K562 (cell line): ENCODE measurements around the gene NFXL1. TPM values are rescaled to one million over a fixed set of nuclear protein-coding genes. Genes with fewer than 3 reads are reported as not detected.

ENCODE experiments used
- CTBP1 ChIP-seq: fragments of 450-650 bp; IDR thresholded peaks from 2 replicates; pipeline ENCODE4 v1.6.1; 2016; ENCODE audit warnings: borderline replicate concordance
- EGR1 ChIP-seq: fragments of 450-650 bp; conservative IDR thresholded peaks from 2 replicates; pipeline ENCODE4 v1.6.1; 2017; ENCODE audit warnings: mild to moderate bottlenecking
- HNRNPL ChIP-seq: fragments of 200-400 bp; formaldehyde crosslinking; IDR thresholded peaks from 2 replicates; pipeline ENCODE4 v1.6.1; 2017; ENCODE audit warnings: low read depth, mild to moderate bottlenecking, low read length
- L3MBTL2 ChIP-seq: fragments of 450-650 bp; IDR thresholded peaks from 2 replicates; pipeline ENCODE4 v1.6.1; 2016; ENCODE audit warnings: mild to moderate bottlenecking, moderate library complexity
- NFIC ChIP-seq: fragments of 450-650 bp; IDR thresholded peaks from 2 replicates; pipeline ENCODE4 v1.6.1; 2017; ENCODE audit warnings: mild to moderate bottlenecking, inconsistent platforms
- RUNX1 ChIP-seq: sonication (generic); IDR thresholded peaks from 2 replicates; pipeline ENCODE4 v1.6.1; 2016; ENCODE audit warnings: antibody characterized with exemption, low read depth
- TFAM ChIP-seq: fragments of 250-450 bp; sonication (Bioruptor Pico); conservative IDR thresholded peaks from 2 replicates; pipeline ENCODE4 v1.5.0; 2021; ENCODE audit warnings: mild to moderate bottlenecking, moderate library complexity
- YY1 ChIP-seq, 3 experiments: IDR thresholded peaks; 2 replicates each; pipeline ENCODE4 v1.6.1; 2011; ENCODE audit warnings: low read length in 2 of 3, mild to moderate bottlenecking in 2 of 3, moderate library complexity in 2 of 3, borderline replicate concordance in 1 of 3, control low read depth in 1 of 3, low read depth in 1 of 3; ENCODE audit not compliant: insufficient read depth in 3 of 3, insufficient replicate concordance in 2 of 3, control insufficient read depth in 1 of 3, insufficient read length in 1 of 3; ENCODE audit errors: extremely low read depth in 1 of 3
- ZFX ChIP-seq: sonication (generic); formaldehyde crosslinking; IDR thresholded peaks from 2 replicates; pipeline ENCODE4 v1.8.0; 2022; ENCODE audit warnings: mild to moderate bottlenecking, missing genetic modification reagents, moderate library complexity
- polyA plus RNA-seq, 8 experiments: library from polyadenylated mRNA; depleted of rRNA in 4 of 8; stranded (reverse) in 5 of 8; unstranded in 3 of 8; fragments of >200 nt; fragmentation: Nextera tagmentation in 2 of 8; fragmentation: Illumina TruSeq in 1 of 8; extraction: Ambion mirVana in 2 of 8; extraction: Trizol in 1 of 8; gene quantifications; 2 replicates each; pipeline versions ENCODE4 v1.2.1 to v1.2.3, GENCODE V29; 2011 to 2014; ENCODE audit warnings: inconsistent platforms in 1 of 8, missing spikeins in 1 of 8
- total RNA-seq, 7 experiments: library from RNA; depleted of rRNA in 6 of 7; stranded (reverse); fragments of >200 nt in 6 of 7; fragmentation: Illumina TruSeq in 2 of 7; extraction: Trizol in 2 of 7; gene quantifications; 2 replicates each; pipeline versions ENCODE4 v1.2.1 to v1.2.3, GENCODE V29; 2011 to 2021; ENCODE audit warnings: low replicate concordance in 1 of 7
- TF ChIP-seq, protein P1 (sequence below): sonication (generic); formaldehyde crosslinking; IDR thresholded peaks from 2 replicates; pipeline ENCODE4 v1.8.0; 2022; ENCODE audit warnings: mild to moderate bottlenecking, missing genetic modification reagents
- TF ChIP-seq, protein P2 (sequence below), 2 experiments: IDR thresholded peaks; 2 replicates each; pipeline ENCODE4 v1.6.1; 2011; ENCODE audit warnings: borderline replicate concordance in 1 of 2, control low read depth in 1 of 2, low read depth in 1 of 2, low read length in 1 of 2, mild to moderate bottlenecking in 1 of 2, mixed read lengths in 1 of 2, moderate library complexity in 1 of 2; ENCODE audit not compliant: insufficient read depth in 1 of 2, insufficient read length in 1 of 2, poor library complexity in 1 of 2, severe bottlenecking in 1 of 2; ENCODE audit errors: extremely low read depth in 1 of 2
- TF ChIP-seq, protein P3 (sequence below): fragments of 450-650 bp; conservative IDR thresholded peaks from 2 replicates; pipeline ENCODE4 v1.6.1; 2016; ENCODE audit warnings: missing genetic modification characterization, low read depth, mild to moderate bottlenecking, missing compliant biosample characterization, moderate library complexity

The NFXL1 gene
- total and polyA plus RNA-seq, 9 of the 15 experiments (the other 6 are each of a cell fraction or from before 2014, with no cell fraction given): 7.5 to 27.0 (median 10.6) TPM

DNA sequence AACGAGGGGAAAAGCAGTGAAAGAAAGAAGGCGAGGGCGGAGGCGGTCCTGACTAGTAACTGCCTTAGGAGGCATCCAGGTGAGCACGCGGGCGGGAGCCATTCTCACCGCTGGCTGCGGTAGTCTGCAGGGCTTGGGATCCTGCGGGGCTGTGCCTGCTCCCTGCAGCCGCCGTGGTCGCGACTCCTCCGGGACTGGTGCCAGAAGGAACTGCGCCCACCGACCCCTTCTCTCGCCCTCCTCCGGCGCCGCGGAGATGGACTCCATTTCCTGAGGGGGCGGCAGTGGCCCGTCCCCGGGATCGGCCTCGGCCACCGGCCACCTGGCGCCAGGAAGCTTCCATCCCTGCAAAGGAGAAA is 543 bp downstream of the NFXL1 start (continued):
- TF ChIP-seq YY1 (IDR thresholded peaks at IDR 0.05; ENCODE audit: borderline replicate concordance in 1 of 3, control insufficient read depth in 1 of 3, extremely low read depth in 1 of 3, insufficient read depth in 3 of 3, insufficient read length in 1 of 3, insufficient replicate concordance in 2 of 3, low read depth in 1 of 3, low read length in 2 of 3): peak in 1 of 3 experiments; percentile 72
- peak; percentile 49 for TF ChIP-seq L3MBTL2
- TF ChIP-seq, protein P1, sequence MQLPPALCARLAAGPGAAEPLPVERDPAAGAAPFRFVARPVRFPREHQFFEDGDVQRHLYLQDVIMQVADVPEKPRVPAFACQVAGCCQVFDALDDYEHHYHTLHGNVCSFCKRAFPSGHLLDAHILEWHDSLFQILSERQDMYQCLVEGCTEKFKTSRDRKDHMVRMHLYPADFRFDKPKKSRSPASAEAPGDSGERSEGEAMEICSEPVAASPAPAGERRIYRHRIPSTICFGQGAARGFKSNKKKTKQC (CRISPR knock-in tag): peak; percentile 18; the same call in 1 of the 2 replicates
- 0 out of 2 replicates have a peak, but pooled peaks have one; percentile 17 for TF ChIP-seq RUNX1
- TF ChIP-seq TFAM (CRISPR knock-in tag): no peak
- TF ChIP-seq NFIC: peak; percentile 31
- TF ChIP-seq CTBP1: peak; percentile 57; the same call in 1 of the 2 replicates
- TF ChIP-seq, protein P2, sequence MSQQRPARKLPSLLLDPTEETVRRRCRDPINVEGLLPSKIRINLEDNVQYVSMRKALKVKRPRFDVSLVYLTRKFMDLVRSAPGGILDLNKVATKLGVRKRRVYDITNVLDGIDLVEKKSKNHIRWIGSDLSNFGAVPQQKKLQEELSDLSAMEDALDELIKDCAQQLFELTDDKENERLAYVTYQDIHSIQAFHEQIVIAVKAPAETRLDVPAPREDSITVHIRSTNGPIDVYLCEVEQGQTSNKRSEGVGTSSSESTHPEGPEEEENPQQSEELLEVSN (IDR thresholded peaks at IDR 0.05; ENCODE audit: borderline replicate concordance in 1 of 2, extremely low read depth in 1 of 2, insufficient read depth in 1 of 2, insufficient read length in 1 of 2, low read depth in 1 of 2, low read length in 1 of 2, poor library complexity in 1 of 2, severe bottlenecking in 1 of 2): peak; percentile 33 to 67
- no peak for TF ChIP-seq HNRNPL
- TF ChIP-seq EGR1: peak; percentile 47
- TF ChIP-seq ZFX: no peak
- TF ChIP-seq, protein P3, sequence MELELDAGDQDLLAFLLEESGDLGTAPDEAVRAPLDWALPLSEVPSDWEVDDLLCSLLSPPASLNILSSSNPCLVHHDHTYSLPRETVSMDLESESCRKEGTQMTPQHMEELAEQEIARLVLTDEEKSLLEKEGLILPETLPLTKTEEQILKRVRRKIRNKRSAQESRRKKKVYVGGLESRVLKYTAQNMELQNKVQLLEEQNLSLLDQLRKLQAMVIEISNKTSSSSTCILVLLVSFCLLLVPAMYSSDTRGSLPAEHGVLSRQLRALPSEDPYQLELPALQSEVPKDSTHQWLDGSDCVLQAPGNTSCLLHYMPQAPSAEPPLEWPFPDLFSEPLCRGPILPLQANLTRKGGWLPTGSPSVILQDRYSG: no peak
